ENCODE results near the gene SPINK9.

- TF ChIP-seq CTCF (IDR thresholded peaks at IDR 0.05) = no peak
- TF ChIP-seq POLR2A (IDR thresholded peaks at IDR 0.05; ENCODE audit: low read depth) = no peak
- no peak for TF ChIP-seq POLR2AphosphoS5 (IDR thresholded peaks at IDR 0.05)
- TF ChIP-seq EP300 (IDR thresholded peaks at IDR 0.05) = no peak
Measured at GRCh38 chr5:148347706-148348105, 12.3 kb downstream of the SPINK9 start.

All from esophagus muscularis mucosa (tissue), 4 donors.